Hematopoietic multipotent progenitor cell treated with erythropoietin and hydrocortisone succinate and interleukin-3 and kit ligand, for 8 days (in vitro differentiated cells): Measurements from ENCODE around the gene BTNL3.
"Not testable (repeated sequence)": the region's sequence is repeated elsewhere in the genome, so short reads cannot be mapped to it uniquely, and the experiment has no call there.

Experiments used
- DNase-seq: peaks from one replicate; pipeline ENCODE4 v3.0.0-alpha.2; 2015

The BTNL3 gene

GRCh38 chr5:181024245-181025064 lies 35.8 kb downstream of the BTNL3 start:
- DNase-seq: no peak

GRCh38 chr5:181027452-181028031 lies 38.9 kb downstream of the BTNL3 start:
- DNase-seq: no peak

- DNase-seq: no peak
Observed at GRCh38 chr5:181028032-181028819, 39.6 kb downstream of the BTNL3 start.

DNA sequence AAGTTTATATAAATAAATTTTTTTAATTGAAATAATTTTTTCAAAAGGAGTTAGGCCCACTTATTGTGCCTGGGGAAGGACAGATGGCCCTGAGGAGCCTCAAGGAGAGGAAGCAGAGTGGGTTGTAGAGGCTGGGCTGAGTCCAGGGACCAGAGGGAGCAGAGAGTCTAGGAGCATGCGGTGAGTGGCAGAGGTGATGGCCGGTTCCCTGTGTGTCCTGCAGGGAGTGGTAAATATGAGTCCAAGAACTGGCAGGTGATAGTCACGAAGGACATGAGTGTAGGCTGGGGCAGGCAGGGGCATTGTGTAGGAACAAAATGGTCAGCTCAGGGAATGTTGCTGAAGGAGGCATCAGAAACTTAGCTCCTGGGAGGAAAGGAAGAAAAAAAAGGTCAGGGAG lies 43.1 kb downstream of the BTNL3 start:
- DNase-seq: no peak

- no peak for DNase-seq
Observed at GRCh38 chr5:181035991-181036815, 47.6 kb downstream of the BTNL3 start.

GRCh38 chr5:181036816-181037364 lies 48.2 kb downstream of the BTNL3 start:
- DNase-seq: no peak

DNA sequence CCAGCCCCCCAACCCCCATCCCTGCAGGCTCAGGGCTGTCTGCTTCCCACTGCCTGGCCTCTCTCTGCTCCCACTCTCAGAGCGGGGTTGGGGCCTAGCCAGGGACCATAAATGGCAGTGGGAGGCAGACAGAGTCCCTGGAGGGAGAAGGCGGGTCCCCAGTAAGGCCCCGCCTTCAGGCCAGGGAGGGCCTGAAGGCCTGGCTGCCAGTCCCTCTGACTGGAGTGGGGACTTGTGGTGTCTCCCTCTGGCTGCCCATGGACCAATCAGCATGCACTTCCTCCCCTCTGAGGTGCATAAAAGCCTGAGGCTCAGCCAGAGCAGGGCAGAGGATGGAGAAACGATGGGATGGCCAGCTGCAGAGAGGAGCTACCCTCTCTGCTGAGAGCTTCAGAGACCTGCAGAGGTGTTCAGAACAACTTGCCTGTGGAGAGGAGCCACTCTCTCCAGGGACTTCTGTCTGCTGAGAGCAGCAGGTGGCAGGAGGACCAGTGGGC lies 48.8 kb downstream of the BTNL3 start:
- DNase-seq: no peak

DNA sequence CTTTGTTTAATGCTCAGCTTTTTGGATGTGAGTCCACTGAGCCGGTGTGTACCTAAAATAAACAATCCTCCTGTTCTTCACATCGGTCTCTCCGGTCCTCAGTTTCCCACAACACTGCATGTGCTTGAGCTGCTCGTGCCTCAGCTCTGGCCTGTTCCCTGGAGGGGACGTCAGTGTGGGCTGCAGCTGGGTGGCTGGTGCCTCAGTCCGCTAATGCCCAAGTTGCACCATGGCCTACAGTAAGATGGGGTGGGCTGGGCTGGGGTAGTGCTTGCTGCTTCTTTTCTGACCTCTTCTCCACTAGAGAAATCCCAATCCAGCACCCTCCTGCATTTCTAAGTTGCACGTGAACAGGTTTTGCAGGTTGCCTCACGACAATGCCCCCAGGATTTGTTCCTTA lies 50.8 kb downstream of the BTNL3 start:
- no peak for DNase-seq

DNA sequence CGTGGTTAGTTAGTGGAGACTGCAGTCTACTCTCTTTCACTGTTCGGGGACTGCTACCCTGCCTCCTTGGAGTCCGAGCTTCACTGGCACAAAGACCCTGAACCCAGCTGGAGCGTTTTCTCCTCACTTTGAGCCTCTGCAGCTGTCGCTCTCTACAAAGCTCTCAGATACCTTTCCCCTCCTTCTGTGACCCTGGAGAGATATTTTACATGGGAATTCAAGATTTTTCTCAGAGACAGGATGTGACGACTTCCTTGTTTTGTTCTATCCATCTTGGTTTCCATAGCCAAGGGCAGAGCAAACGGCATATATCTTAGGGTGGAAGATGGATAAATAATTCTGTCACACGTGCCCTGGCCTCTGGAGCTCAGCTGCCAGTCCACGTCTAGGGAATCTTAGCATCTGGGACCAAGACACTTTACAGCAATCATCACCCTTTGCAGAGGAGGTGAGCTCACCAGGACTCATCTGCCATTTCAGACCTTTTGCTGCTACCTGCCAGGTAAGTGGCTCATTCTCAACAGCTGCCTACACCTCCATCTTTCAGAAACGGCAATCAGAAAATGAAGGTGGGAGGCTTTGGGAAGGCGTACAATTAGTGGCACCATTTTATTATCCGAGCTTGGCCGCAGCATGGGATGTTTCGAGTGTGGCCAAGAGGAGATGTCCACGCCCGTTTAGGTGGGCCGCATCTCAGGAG lies 51.4 kb downstream of the BTNL3 start, which contains the start of gene BTNL9:
Gene BTNL9 (plus strand): TSS at position 336 of the 700 bp plus-strand sequence. CDS start 5,224 bp downstream, outside the sequence.
- no peak for DNase-seq

DNA sequence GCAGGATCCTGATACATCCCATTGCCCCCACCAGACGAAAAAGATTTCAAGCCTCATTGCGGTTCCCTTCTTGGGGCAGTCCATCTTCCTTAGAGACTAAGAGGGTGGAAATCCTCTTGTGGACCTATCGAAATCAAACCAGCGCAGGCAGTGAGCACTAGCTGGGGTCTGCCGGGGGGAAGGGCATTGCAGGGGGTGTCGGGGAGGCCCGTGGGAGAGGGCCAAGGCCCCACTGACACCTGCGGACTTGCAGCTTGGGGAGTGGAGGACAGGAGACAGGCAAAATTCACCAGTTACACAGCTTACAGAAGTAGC lies 51.9 kb downstream of the BTNL3 start:
- DNase-seq: no peak

DNA sequence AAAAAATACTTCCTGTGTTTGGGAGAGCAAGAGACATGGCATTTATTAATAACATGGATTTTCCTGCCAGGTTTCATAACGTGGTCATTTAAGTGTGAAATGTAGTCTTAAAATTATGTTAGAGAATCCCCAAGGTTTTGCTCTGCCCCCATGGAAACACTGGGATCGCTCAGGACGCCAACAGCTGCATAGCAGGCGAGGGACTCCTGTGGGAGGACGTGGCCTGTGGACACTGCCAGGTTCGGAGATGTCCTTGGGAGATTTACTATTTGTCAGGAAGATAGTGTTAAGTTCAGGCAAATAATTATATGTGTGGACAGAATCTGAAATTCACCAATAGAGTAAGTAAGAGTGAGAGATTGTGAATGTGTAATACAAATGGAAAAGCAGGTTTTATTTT lies 52.4 kb downstream of the BTNL3 start:
- DNase-seq: no peak

- DNase-seq: no peak
Observed at GRCh38 chr5:181042036-181042713, 53.5 kb downstream of the BTNL3 start.

- DNase-seq: no peak
Observed at GRCh38 chr5:181042722-181043121, 54.1 kb downstream of the BTNL3 start.

- peak; percentile 18 for DNase-seq
Observed at GRCh38 chr5:181043285-181044092, 54.8 kb downstream of the BTNL3 start.

DNA sequence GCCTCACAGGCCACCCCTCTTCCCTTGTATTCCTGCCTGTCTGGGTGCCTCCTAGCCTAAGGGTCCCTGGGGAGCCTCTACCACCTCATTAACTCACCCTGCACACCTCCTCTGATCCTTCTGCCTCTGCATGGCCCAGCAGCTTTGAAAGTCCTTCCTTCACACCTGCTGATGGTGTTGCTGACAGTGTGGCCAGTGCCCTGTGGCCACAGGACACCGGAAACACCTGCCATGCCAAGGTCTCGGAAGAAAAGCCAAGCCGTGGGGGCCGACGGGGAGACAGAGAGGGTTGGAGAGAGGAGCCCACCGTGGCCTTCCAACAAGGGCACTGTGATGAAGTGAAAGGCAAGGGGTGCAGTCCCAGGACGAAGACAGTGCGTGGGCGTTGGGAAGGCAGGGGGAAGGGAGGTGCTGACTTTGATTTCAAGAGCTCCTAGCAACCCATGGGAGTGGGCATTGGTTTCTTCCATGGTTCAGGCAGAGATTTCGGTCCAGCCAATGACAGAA lies 55.5 kb downstream of the BTNL3 start:
- DNase-seq: no peak

DNA sequence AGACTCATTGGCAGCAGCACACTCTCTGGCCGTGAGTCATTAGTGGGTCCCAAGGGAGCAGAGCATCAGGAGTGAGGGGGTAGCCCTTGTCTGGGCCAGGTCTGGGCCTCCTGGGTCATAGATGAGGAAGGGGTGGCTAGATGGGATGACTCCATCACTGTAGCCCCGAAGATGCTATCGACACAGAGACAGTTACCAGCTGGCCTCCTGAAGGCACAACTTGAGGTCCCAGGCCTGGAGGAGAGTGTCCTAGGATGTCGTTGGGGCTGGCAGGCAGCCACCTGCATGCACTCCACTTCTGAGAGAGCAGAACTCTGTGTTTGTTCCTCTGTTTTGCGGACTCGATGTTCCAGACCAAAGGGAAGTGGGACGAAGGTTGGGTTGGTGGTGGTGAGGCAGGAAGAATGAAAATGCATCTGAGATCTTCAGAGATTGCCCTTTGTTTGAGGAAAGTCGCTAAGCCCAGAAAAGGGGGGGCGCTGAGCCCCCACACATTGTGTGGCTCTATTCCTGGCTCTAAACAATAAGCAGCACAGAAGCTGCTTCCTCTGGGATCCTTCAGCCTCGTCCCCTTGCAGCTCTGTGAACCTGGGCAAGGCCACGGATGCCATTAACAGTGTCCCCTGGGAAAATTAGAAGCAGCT lies 56.1 kb downstream of the BTNL3 start:
- no peak for DNase-seq

DNA sequence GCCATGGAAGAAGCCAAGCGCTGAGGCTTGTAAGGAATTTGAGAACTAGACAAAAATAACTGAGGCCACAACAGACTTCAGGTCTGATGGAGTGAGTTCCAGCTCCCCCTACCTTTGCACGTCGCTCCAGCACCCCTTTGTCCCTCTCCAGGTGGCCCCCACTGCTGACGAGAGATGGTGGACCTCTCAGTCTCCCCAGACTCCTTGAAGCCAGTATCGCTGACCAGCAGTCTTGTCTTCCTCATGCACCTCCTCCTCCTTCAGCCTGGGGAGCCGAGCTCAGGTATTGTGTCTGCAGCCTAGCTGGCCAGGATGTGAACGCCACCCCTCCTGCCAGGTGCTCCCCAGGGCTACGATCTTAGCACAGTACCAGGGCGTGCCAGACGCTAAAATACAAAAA lies 56.7 kb downstream of the BTNL3 start:
- DNase-seq: no peak

DNA sequence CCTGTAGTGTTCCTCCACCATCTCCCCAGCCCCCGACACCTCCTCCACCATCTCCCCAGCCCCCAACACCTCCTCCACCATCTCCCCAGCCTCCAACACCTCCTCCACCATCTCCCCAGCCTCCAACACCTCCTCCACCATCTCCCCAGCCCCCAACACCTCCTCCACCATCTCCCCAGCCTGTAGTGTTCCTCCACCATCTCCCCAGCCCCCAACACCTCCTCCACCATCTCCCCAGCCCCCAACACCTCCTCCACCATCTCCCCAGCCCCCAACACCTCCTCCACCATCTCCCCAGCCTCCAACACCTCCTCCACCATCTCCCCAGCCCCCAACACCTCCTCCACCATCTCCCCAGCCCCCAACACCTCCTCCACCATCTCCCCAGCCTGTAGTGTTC lies 57.2 kb downstream of the BTNL3 start:
- not testable (repeated sequence) for DNase-seq

DNA sequence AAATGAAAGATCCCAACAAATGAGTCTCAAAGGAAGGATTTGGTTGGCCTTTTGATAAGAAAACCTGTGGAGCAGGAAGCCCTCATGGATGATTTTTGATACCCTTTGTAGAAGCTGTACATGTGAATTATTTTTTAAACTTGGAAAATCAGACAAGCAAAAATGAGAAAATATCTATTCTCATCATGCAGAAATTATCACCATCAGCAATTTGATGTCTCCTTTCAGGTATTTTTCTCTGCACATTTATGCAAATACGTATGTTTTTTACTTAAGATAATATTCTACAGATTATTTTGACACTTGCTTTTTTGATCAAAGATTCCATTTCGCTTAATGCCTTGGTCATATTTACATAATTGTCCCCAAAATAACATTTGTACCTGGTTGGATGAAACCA lies 58.6 kb downstream of the BTNL3 start:
- DNase-seq: no peak

GRCh38 chr5:181047921-181048320 lies 59.3 kb downstream of the BTNL3 start:
- no peak for DNase-seq
